ENCODE results near the gene COBLL1.

DNA sequence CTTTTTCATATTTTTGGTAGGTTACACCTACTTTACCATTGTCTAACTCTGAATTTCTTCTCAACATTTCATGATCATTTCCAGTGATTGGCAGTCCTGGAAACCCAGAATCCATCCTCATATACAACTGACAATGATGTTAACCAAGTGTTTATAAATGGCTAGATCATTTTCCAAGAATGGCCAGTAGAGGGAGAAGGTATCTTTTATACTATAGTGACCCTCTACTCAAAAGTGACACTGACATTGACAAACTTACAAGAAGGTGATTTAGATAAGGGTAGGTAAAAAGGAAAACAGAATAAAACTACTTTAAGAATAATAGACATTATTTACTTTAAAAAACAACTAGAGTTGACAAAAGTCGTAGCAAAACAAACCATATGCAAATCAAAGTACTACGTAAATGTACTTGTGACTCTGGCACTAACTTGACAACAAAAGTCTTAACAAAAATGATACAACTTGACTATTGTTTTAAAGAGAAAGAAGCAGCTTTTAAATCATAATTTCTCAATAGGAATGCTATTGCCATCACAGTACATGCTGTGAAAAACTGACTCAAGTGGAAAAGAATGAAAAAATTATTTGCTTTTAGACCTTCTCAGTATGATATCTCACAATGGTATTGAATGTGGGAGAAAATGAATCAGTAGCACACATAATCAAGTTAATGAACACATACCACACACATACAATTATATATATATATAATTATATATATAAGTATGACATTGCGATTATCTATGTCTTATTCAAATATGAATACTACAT lies 143.7 kb downstream of the COBLL1 start:
- TF ChIP-seq POLR2AphosphoS5 (IDR thresholded peaks at IDR 0.05; ENCODE audit: low read depth, low read length) (no peak), REST (IDR thresholded peaks at IDR 0.05; ENCODE audit: insufficient read depth in 1 of 2, low read depth in 2 of 2, low read length in 2 of 2) (no peak), SIN3A (IDR thresholded peaks at IDR 0.05; ENCODE audit: borderline replicate concordance, insufficient read depth, low read length) (no peak), TAF1 (IDR thresholded peaks at IDR 0.05; ENCODE audit: borderline replicate concordance, insufficient read depth, low read length) (no peak), FOXP2 (optimal IDR thresholded peaks at IDR 0.05; ENCODE audit: borderline replicate concordance, extremely low read depth, extremely low read length, insufficient read depth) (no peak)
